GM10266 (cell line): ENCODE measurements around the gene MYO7B.

Experiments
- DNase-seq: peaks from one replicate; pipeline ENCODE4 v3.0.0; 2012; ENCODE audit errors: extremely low spot score
- TF ChIP-seq, protein P1 (sequence below): IDR thresholded peaks from 2 replicates; pipeline ENCODE4 v1.5.1; 2012; ENCODE audit warnings: mild to moderate bottlenecking, low read depth; ENCODE audit not compliant: control insufficient read depth, insufficient read depth; ENCODE audit errors: missing control alignments

MYO7B gene

GRCh38 chr2:127654084-127654837, 118.8 kb downstream of the MYO7B start:
- TF ChIP-seq, protein P1, sequence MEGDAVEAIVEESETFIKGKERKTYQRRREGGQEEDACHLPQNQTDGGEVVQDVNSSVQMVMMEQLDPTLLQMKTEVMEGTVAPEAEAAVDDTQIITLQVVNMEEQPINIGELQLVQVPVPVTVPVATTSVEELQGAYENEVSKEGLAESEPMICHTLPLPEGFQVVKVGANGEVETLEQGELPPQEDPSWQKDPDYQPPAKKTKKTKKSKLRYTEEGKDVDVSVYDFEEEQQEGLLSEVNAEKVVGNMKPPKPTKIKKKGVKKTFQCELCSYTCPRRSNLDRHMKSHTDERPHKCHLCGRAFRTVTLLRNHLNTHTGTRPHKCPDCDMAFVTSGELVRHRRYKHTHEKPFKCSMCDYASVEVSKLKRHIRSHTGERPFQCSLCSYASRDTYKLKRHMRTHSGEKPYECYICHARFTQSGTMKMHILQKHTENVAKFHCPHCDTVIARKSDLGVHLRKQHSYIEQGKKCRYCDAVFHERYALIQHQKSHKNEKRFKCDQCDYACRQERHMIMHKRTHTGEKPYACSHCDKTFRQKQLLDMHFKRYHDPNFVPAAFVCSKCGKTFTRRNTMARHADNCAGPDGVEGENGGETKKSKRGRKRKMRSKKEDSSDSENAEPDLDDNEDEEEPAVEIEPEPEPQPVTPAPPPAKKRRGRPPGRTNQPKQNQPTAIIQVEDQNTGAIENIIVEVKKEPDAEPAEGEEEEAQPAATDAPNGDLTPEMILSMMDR: no peak
- DNase-seq: no peak

DNA sequence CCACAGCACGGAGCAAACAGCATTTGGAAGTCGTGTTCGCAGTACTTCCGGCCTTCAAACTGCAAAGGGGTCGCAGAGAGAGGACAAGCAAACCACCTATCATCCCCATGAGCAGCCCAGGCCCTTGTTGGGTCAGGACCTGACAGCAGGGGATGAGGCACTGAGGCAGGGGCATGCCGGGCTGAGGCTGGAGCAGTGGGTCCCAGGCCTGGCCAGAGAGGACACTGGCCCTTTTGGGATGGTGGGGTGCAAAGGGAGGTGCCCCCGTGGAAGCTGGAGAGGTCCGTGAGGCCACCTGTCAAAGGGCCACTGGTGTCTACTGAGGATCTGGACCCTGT, 119.3 kb downstream of the MYO7B start:
- no peak for DNase-seq
- TF ChIP-seq, protein P1: no peak

DNA sequence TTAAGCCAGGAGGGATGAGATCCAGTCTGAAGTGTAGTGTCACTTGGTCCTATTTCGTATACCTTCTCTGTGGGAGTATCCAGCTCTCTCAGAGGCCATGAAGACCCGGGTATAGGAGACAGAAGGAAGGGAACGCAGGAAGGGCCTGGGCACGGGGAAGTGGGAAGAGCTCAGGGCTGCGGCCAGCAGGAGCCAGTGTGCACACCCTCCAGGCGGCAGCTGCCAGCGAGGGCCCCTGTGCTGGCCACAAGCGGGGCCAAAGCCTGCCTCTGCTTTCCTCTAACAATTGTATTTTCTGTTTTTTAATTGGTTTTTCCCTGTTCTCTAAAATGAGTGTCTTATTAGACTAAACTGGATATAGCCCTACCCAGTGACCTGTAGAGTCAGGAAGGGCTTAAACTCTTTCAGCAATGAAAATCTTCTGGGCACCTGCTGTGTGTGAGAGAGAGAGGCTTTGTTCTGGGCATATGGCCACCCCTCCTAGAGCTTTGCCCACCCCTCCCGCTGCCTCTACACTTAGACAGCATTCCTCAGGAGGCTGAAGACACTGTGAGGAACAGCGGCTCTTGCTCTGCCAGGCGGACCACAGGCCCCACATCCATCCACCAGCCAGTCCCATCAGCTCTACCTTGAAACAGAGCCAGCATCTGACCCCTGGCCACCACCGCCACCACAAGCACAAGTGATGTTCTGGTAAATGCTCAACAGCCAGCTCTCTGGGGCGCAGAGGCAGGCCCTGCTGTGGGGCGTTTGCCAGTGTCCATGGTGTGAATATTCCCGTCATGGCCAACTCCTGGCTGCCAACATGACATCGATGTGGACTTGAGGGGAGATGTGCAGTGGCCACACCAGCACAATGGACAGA, 120.0 kb downstream of the MYO7B start:
- TF ChIP-seq, protein P1: no peak
- no peak for DNase-seq

- DNase-seq: no peak
- TF ChIP-seq, protein P1: no peak
Observed at GRCh38 chr2:127656569-127657231, 121.2 kb downstream of the MYO7B start.

DNA sequence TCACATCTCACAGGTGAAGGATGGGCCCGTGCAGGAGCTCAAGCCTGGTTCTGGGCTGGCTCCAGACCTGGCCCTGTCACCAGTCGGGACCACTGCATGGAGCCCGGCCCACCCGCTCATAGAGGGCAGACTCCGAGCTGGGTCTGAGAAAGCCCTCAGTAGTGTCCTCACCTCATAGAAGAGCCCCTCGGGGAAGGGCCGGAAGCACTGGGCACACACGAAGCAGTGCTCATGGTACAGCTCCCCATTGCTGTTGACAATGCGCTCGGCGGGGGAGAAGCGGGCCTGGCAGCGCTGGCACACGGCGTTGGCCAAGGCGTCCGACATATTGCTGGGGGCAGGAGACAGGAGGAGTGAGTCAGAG, 121.7 kb downstream of the MYO7B start:
- DNase-seq: no peak
- TF ChIP-seq, protein P1: no peak

- TF ChIP-seq, protein P1: no peak
- DNase-seq: no peak
Observed at GRCh38 chr2:127658146-127658545, 122.7 kb downstream of the MYO7B start.
